HG03175 (cell line): ENCODE data around the gene CITED2.
A peak's percentile ranks its signal among the peaks of the same experiment; 100 is the strongest.
"Not testable (repeated sequence)": the region's sequence is repeated elsewhere in the genome, so short reads cannot be mapped to it uniquely, and the experiment has no call there.

Source experiments
- ATAC-seq: cut with Tn5 transposase; IDR thresholded peaks from one replicate; pipeline ENCODE4 v1.9.1; 2021; ENCODE audit warnings: mild to moderate bottlenecking, moderate library complexity; ENCODE audit not compliant: unreplicated experiment

The CITED2 gene

DNA sequence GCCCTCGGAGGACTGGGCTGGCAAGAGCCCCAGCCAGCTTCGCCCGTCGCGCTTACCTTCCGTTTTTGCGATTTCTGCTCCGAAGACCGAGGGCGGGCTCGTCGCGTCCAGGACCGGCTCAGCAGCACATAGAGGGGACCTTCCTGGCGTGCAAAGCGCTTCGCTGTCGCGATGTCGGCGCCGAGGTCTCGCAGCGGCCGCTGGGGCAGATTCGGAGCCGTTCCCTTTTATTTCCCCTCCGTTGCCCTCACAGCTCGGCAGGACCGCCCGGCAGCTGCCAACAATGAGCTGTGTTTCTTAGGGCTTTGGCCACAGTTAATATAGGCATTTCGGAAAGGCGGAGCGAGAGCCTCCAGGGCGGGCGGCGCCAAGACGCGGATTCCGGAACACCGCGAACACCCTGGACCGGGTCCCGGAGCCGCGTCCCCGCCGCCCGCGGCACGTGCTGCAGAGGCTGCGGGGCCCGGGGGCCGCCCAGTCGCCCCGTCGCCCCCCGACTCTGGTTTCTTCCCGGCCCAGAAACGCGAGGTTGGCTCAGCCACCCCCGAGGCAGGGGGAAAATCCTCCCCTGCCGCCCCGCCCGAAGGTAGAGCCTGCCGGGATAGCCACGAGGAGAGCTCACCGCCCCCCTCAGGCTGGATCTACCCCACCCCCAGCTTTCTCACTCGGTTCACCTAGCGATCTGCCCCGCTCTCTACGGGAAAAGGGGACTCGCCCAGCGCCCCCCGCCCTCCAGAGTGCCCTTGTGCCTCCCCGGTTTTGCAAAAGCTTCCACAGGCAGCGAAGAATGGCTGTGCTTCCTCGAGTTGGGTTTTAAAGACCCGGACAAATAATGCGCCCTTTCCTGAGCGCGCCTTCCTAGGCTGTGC lies at the start of gene CITED2:
TSS of gene CITED2 (minus strand) at position 292 of the 869 bp plus-strand sequence. CDS start 704 bp downstream, outside the sequence.
- peak; percentile 72 for ATAC-seq

- no peak for ATAC-seq
Measured at GRCh38 chr6:139423037-139423703, 48.7 kb upstream of the CITED2 start.

DNA sequence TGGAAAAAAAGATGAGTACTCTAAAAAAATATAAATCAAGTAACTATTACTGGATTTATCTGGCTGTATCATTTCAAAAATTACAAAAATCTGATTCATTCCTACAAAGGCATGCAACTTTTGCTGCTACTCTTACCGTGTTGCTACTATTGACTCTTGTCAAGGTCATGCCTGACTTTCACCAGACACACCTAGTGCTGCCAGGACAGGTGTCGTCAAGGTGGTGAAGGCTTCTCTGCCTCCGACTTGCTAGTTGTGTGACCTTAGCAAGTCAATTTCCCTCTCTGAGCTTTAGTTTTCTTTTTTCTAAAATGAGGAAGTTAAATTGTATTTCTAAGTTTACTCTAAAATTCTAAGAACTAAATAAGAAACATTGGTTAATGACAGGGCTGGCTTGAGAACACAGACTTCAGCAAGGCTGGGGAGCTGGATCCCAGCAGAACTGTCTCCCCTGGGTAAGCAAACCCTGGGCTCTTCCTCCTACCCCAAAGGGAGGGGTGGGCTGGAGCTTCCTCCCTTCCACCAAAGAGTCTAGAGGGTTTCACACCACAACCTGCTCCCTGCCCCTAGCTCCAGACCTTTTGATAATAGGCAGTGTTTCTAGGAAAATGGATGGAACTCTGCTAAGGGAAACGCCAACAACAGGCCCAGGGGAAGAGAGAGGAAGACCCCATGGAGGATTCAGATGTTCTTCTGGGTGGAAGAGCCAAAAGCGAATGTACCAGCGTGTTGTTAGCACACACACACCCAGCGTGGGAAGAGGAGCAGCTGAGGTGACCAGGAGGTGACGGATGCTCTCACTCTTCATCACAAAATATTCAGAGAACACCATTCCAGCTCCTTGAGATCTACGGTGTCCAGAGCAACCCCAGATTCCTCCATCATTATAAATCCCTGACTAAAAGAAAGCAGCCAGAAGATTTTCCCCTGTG lies 47.9 kb upstream of the CITED2 start:
- no peak for ATAC-seq

GRCh38 chr6:139418481-139419132 lies 44.2 kb upstream of the CITED2 start:
- no peak for ATAC-seq

- no peak for ATAC-seq
Measured at GRCh38 chr6:139416146-139416545, 41.7 kb upstream of the CITED2 start.

- ATAC-seq, result no peak
Measured at GRCh38 chr6:139415365-139415764, 40.9 kb upstream of the CITED2 start.

- ATAC-seq, result not testable (repeated sequence)
Measured at GRCh38 chr6:139412103-139412502, 37.7 kb upstream of the CITED2 start.

DNA sequence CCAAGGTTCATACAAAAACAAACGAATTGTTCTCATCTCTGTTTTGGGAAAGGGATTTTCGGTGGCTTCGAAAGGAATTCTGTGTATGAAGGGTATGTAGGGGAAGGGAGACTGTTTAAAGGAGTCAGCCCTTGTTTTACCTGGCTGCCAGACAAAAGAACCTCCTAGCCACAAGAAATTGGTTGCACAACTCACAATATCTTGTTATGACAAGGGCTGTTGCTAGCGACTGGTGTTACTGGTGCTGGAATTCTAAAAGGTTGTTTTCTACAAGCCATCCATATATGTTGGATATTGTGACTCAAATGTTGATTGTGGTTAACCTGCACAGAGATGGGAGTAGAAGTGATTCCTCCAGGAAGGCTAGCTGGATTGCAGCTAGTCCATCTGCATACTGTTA lies 34.6 kb upstream of the CITED2 start:
- no peak for ATAC-seq

DNA sequence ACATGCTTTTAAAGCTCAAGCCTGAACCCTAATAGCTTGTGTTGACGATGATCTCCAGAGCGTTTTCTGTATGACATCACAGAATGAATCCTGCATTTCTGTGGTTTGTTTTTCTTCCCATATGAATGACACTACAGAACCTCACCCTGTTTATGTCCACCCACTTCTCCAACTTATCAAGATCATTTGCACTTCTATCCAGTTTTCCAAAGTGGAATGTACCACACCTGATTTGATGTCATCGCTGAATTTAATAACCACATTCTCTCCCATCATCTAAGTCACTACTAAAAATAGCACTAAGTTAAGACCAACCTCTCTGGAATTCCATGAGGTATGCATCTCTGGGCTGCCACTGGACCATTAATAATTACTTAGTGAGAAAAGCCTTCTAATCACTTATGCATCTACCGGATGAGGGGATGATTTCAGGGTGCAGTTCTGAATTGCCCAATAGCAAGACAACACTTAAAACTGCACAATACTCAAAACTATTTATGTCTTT lies 33.3 kb upstream of the CITED2 start:
- ATAC-seq, result no peak

DNA sequence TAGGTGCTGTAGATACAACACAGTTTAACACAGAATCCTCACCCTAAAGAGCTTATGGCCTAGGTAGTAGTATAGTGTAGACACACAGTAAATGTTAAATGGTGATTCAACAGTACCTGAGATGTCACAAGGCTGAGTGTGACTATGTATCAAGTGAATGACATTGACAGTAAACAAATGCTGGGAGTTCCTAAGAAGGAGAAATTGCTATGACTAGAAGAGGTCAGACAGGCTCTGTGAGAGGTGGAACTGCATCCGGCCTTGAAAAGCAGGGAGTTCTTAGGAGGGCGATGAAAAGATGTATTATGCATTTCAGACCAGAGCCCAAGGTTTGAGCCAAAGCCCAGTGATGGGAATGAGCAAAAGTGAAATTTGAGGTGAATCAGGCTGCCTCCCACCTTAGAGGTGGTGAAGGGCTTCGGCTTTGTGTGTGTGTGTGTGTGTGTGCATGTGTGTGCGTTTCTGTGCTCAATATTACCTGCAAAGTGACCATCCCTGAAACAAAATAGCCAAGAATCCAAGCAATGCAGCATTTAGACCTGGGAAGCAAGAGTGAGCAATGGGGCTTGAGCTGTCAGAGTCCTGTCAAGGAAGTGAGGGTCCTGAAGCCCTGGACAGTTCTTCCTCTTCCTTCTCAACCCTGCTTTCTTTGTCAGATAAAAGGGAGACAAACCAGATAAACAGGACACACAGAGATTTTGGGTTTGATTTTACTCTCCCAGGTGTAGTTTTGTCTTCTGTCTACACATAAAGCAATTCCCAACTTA lies 32.3 kb upstream of the CITED2 start:
- no peak for ATAC-seq

DNA sequence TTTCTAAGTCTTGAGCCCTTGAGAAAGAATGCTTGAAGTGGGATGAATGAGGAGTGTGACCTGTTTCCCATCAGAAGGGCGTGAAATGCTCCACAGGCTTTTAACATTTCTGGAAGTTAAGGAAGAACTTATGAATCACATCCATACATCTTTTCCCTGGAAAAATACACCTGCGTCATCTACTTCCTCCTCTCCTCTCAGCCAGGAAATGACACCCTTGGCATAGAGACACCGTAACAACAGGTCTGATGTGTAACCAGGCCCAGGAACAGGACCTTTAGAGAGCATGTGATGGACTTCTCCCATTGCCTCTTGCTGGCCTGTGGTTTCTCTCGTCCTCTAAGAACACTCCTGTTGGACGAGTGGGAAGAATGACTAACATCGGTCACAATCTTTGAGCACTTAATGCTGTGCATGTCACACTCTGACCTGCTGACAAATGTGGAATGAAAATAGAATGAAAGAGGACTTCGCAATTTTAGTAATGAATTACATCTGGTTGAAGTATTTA lies 28.5 kb upstream of the CITED2 start:
- no peak for ATAC-seq

DNA sequence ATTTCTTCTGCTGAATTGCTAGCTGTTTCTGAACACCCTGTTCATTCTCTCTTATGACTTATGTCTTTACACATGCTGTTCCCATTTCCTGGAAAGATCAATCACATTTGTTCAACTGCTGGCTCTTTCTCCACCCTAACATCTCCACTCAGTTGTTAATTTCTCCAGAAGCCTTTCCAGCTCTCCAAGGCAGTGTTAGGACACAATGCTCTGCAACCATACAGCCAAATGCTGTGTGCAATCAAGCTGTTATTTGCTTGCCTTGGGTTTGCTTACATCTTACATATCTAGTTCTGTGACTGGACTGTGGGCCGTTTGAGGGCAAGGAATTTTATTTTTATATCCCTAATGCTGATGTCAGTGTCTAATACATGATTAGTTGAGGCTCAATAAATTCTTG lies 24.2 kb upstream of the CITED2 start:
- ATAC-seq, result no peak

DNA sequence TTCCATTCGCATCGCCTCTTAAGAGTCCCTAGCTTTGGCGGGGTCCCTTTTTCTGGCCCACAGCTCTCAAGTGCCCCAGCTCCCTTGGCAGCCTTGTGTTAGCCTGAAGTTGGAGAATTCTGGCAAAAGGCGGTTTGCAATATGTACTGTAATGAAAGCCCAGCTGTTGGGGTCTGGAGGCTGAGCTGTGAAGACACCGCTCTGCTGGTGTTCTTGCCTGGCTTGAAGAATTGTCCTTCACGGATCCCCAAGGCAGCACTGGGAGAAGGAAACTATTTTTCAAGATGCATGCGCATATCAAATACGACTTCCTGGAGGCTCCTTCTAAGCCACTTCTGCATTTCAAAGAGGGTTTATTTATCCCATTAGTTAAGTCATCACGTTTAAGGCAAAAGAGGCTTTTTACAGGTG lies 21.4 kb upstream of the CITED2 start:
- ATAC-seq, result no peak

GRCh38 chr6:139395371-139395770 lies 20.9 kb upstream of the CITED2 start:
- ATAC-seq, result no peak

GRCh38 chr6:139394027-139394649 lies 19.7 kb upstream of the CITED2 start:
- ATAC-seq, result no peak

DNA sequence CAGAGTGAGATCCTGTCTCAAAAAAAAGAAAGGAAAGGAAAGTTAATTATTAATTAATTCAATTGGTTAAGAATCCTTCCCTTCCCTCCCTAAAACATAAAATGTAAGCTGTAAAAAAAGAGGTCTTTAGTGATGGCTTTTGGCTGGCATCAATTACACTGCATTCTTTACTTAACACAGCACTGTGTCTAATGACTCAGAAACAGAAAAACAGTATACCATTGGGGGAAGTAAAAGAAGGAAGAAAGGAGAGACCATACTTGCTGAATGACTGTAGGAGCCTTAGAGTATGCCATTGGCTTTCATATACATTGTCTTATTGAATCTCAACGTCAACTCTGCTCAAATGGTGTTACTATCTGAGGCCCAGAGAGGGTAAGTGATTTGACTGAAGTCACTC lies 18.3 kb upstream of the CITED2 start:
- peak; percentile 98 for ATAC-seq

- no peak for ATAC-seq
Measured at GRCh38 chr6:139391709-139392108, 17.3 kb upstream of the CITED2 start.

- ATAC-seq, result no peak
Measured at GRCh38 chr6:139390447-139390846, 16.0 kb upstream of the CITED2 start.

DNA sequence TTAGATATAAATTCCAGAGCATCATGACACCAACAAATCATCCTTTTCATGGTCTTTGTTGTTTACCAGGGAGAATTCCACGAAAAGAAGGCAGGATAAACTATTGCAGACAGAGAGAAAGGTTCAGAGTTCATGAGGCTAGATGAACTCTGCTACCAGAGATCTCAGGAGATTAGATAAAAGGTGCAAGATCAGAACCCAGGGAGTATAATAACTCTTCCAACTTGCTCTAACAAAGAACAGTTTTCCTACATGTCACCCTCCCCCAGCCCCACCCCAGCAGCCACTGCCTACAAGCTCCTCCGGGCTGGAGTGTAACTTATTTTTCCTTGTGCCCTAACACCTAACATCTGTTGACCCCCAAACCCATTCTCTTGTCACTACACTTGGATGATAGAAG lies 13.9 kb upstream of the CITED2 start:
- ATAC-seq, result no peak
